Ascending aorta (tissue), 2 donors: ENCODE measurements around the gene TUT7. TPM values are rescaled to one million over a fixed set of nuclear protein-coding genes. Genes with fewer than 3 reads are reported as not detected.
"Not testable (repeated sequence)": the region's sequence is repeated elsewhere in the genome, so short reads cannot be mapped to it uniquely, and the experiment has no call there.

ENCODE experiments used
- DNase-seq, 2 donors: peaks; one replicate each; pipeline ENCODE4 v3.0.0-alpha.2; 2019; ENCODE audit warnings: low spot score in 2 of 2
- H3K27ac ChIP-seq, 2 donors: fragments of 200-600 bp; sonication (generic); one replicate each; pipeline ENCODE4 v1.5.1; 2016 to 2017; ENCODE audit warnings: mild to moderate bottlenecking in 1 of 2
- H3K27me3 ChIP-seq: fragments of 200-600 bp; sonication (generic); one replicate; pipeline ENCODE4 v1.5.1; 2017
- H3K36me3 ChIP-seq, 2 donors: fragments of 200-600 bp; sonication (generic); one replicate each; pipeline ENCODE4 v1.5.1; 2016
- H3K4me1 ChIP-seq, 2 donors: fragments of 200-600 bp; sonication (generic); one replicate each; pipeline ENCODE4 v1.5.1; 2016 to 2017; ENCODE audit warnings: mild to moderate bottlenecking in 1 of 2
- H3K4me3 ChIP-seq, 2 donors: fragments of 200-600 bp; sonication (generic); one replicate each; pipeline ENCODE4 v1.5.1; 2016 to 2017; ENCODE audit warnings: mild to moderate bottlenecking in 1 of 2
- H3K9me3 ChIP-seq, 2 donors: fragments of 200-600 bp; sonication (generic); one replicate each; pipeline ENCODE4 v1.5.1; 2016
- CTCF ChIP-seq, 3 experiments: fragments of 200-600 bp in 2 of 3; fragments of 450-650 bp in 1 of 3; sonication (generic) in 2 of 3; IDR thresholded peaks; one replicate each; pipeline ENCODE4 v1.5.1; 2016 to 2019; ENCODE audit warnings: antibody characterized with exemption in 3 of 3, mild to moderate bottlenecking in 1 of 3, moderate library complexity in 1 of 3
- intact Hi-C: fragments of 100-400 bp; cut with DNase I; formaldehyde crosslinking; loops from one replicate; pipeline ENCODE4 v1.15.1; 2023
- total RNA-seq: library from RNA; depleted of rRNA; stranded (reverse); fragments of >200 nt; gene quantifications from one replicate; pipeline ENCODE4 v1.1.0, GENCODE V29; 2016

The TUT7 gene
- total RNA-seq, 1 donor from 2014 or later = 12.9 TPM

GRCh38 chr9:86315078-86315477 is 39.1 kb downstream of the TUT7 start:
- Histone ChIP-seq H3K4me3 (no peak overlapping the region), H3K9me3 (no peaks in the 10 kb centered on the region), H3K4me1 (no peaks in the 10 kb centered on the region), H3K27ac (no peak overlapping the region), H3K36me3 (peaks cover 38 to 55% of the 10 kb centered on the region in 2 donors), H3K27me3 (no peaks in the 10 kb centered on the region)
- TF ChIP-seq CTCF (IDR thresholded peaks at IDR 0.05) = no peak
- intact Hi-C loops = no loop called here
- no peak for DNase-seq

GRCh38 chr9:86312959-86313358 is 41.3 kb downstream of the TUT7 start:
- peaks cover 29 to 51% of the 10 kb centered on the region in 2 donors for H3K36me3 ChIP-seq
- H3K9me3 ChIP-seq, H3K27me3 ChIP-seq, H3K27ac ChIP-seq, H3K4me3 ChIP-seq, intact Hi-C loops, H3K4me1 ChIP-seq, DNase-seq: not testable (repeated sequence)

GRCh38 chr9:86308687-86309086 is 45.5 kb downstream of the TUT7 start:
- no peak overlapping the region for H3K4me3 ChIP-seq
- H3K27ac ChIP-seq = no peak overlapping the region
- intact Hi-C loops = no loop called here
- no peak for TF ChIP-seq CTCF (IDR thresholded peaks at IDR 0.05)
- H3K4me1 ChIP-seq = no peaks in the 10 kb centered on the region
- no peaks in the 10 kb centered on the region for H3K27me3 ChIP-seq
- DNase-seq = no peak
- H3K9me3 ChIP-seq = no peaks in the 10 kb centered on the region
- H3K36me3 ChIP-seq = peaks cover 55 to 71% of the 10 kb centered on the region in 2 donors

- no peak for TF ChIP-seq CTCF (IDR thresholded peaks at IDR 0.05)
- H3K27ac ChIP-seq = no peak overlapping the region
Observed at GRCh38 chr9:86304236-86304730, 49.9 kb downstream of the TUT7 start.

GRCh38 chr9:86303316-86303975 is 50.8 kb downstream of the TUT7 start:
- no peak overlapping the region for H3K27ac ChIP-seq

More at GRCh38 chr9:86304236-86304730, 49.9 kb downstream of the TUT7 start:
- Histone ChIP-seq H3K27me3 (no peaks in the 10 kb centered on the region), H3K36me3 (peaks cover 79 to 91% of the 10 kb centered on the region in 2 donors), H3K4me3 (no peak overlapping the region), H3K9me3 (no peaks in the 10 kb centered on the region), H3K4me1 (no peaks in the 10 kb centered on the region)
- no peak for DNase-seq
- intact Hi-C loops = no loop called here

More at GRCh38 chr9:86303316-86303975, 50.8 kb downstream of the TUT7 start:
- H3K9me3 ChIP-seq = no peaks in the 10 kb centered on the region
- DNase-seq = no peak
- no peaks in the 10 kb centered on the region for H3K27me3 ChIP-seq
- intact Hi-C loops = no loop called here
- peaks cover 87 to 96% of the 10 kb centered on the region in 2 donors for H3K36me3 ChIP-seq
- no peak overlapping the region for H3K4me3 ChIP-seq
- H3K4me1 ChIP-seq = no peaks in the 10 kb centered on the region
- no peak for TF ChIP-seq CTCF (IDR thresholded peaks at IDR 0.05)
